ENCODE data around the gene TMC2.

- TF ChIP-seq, protein P1, sequence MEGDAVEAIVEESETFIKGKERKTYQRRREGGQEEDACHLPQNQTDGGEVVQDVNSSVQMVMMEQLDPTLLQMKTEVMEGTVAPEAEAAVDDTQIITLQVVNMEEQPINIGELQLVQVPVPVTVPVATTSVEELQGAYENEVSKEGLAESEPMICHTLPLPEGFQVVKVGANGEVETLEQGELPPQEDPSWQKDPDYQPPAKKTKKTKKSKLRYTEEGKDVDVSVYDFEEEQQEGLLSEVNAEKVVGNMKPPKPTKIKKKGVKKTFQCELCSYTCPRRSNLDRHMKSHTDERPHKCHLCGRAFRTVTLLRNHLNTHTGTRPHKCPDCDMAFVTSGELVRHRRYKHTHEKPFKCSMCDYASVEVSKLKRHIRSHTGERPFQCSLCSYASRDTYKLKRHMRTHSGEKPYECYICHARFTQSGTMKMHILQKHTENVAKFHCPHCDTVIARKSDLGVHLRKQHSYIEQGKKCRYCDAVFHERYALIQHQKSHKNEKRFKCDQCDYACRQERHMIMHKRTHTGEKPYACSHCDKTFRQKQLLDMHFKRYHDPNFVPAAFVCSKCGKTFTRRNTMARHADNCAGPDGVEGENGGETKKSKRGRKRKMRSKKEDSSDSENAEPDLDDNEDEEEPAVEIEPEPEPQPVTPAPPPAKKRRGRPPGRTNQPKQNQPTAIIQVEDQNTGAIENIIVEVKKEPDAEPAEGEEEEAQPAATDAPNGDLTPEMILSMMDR (IDR thresholded peaks at IDR 0.05), result no peak
- TF ChIP-seq HMGXB4 (CRISPR knock-in tag; IDR thresholded peaks at IDR 0.05) (no peak), TP53 (CRISPR knock-in tag; IDR thresholded peaks at IDR 0.05) (no peak), MLX (CRISPR knock-in tag; IDR thresholded peaks at IDR 0.05) (no peak), ZNF232 (CRISPR knock-in tag; IDR thresholded peaks at IDR 0.05) (no peak), MXD4 (CRISPR knock-in tag; IDR thresholded peaks at IDR 0.05; ENCODE audit: borderline replicate concordance) (no peak), AR (CRISPR knock-in tag; IDR thresholded peaks at IDR 0.05) (no peak), NFYB (CRISPR knock-in tag; conservative IDR thresholded peaks at IDR 0.05; ENCODE audit: low read depth) (no peak), GTF2I (CRISPR knock-in tag; conservative IDR thresholded peaks at IDR 0.05) (no peak), CBFB (CRISPR knock-in tag; IDR thresholded peaks at IDR 0.05; ENCODE audit: low read depth) (no peak), CREM (CRISPR knock-in tag; IDR thresholded peaks at IDR 0.05) (no peak), ESRRA (CRISPR knock-in tag; IDR thresholded peaks at IDR 0.05; ENCODE audit: borderline replicate concordance) (no peak), CREB1 (CRISPR knock-in tag; IDR thresholded peaks at IDR 0.05) (no peak)
Observed at GRCh38 chr20:2657241-2657640, 120.9 kb downstream of the TMC2 start.

Measured in WTC11 (cell line).